ENCODE measurements around the gene ATXN7L3.

ATXN7L3 gene

DNA sequence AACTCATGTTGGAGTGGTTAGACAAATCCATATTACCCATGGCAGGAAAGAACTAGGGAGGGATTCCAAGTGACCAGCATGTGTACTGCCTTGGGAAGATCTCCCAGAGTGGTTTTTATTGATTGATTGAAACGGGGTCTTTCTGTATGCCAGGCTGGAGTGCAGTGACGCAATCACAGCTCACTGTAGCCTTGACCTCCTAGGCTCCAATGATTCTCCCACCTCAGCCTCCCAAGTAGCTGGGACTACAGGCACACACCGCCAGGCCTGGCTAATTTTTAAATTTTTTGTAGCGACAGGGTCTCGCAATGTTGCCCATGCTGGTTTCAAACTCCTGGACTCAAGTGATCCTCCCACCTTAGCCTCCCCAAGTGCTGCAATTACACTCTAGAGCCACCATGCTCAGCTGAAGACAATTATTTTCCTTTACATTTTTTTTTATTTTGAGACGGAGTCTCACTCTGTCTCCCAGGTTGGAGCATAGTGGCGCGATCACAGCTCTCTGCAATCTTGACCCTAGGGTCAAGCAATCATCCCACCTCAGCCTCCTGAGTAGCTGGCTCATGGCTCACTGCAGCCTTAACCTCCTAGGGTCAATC is 15.4 kb downstream of the ATXN7L3 start:
- TF ChIP-seq, protein P1, sequence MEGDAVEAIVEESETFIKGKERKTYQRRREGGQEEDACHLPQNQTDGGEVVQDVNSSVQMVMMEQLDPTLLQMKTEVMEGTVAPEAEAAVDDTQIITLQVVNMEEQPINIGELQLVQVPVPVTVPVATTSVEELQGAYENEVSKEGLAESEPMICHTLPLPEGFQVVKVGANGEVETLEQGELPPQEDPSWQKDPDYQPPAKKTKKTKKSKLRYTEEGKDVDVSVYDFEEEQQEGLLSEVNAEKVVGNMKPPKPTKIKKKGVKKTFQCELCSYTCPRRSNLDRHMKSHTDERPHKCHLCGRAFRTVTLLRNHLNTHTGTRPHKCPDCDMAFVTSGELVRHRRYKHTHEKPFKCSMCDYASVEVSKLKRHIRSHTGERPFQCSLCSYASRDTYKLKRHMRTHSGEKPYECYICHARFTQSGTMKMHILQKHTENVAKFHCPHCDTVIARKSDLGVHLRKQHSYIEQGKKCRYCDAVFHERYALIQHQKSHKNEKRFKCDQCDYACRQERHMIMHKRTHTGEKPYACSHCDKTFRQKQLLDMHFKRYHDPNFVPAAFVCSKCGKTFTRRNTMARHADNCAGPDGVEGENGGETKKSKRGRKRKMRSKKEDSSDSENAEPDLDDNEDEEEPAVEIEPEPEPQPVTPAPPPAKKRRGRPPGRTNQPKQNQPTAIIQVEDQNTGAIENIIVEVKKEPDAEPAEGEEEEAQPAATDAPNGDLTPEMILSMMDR (IDR thresholded peaks at IDR 0.05) = no peak

DNA sequence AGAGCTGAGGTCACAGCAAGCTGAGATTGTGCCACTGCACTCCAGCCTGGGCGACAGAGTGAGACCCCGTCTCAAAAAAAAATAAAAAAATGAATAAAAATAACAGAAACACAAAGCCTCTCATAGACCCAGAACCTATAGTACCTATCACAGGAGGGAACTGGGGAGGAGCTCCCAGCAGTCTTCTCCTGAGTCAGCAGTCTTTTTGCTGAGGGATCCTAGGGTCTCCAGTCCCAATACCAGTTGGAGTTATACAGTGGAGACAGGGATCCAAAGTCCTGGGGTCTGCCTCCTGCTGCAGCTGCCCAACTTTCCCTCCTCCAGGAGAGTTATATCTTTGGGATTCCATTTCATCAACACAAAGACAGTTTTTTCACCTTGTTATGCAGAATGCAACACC is 16.7 kb downstream of the ATXN7L3 start:
- TF ChIP-seq, protein P1 (IDR thresholded peaks at IDR 0.05) = no peak

DNA sequence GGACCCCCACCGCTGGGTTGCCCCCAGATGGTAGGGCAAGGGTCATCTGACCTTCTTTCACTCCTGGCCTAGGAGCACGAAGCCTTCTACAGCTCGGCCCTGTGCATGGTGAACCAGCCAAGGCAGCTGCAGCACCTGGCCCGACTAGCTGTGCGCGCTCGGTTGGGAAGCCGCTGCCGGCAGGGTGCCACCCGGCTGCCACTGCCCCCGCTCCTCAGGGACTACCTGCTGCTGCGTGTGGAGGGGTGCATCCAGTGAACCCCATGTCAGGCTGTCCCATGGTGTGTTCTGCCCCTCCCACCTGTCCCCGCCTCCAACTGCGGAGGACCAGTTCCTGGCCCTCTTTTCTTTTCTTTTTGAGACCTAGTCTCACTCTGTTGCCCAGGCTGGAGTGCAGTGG is 21.6 kb downstream of the ATXN7L3 start:
- TF ChIP-seq, protein P1 (IDR thresholded peaks at IDR 0.05) = no peak

DNA sequence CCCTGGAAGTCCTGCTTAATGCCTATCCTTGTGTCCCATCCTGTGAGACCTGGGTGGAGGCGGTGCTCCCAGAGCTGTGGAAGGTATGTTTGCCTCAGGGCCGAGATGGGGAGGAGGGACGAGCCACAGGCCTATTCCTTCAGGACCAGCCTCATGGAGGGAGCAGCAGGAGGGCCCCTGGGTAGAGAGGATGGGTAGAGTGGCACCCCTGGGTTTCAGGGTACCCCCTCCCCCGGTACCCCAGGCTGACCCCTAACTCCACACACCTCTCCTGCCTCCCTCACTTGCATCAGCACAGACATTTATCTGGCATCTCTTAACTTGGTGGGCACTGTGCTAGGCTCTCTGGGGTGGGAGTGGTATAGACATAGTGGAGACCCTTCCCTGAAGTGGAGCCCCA is 22.0 kb downstream of the ATXN7L3 start:
- TF ChIP-seq, protein P1 (IDR thresholded peaks at IDR 0.05) = no peak

DNA sequence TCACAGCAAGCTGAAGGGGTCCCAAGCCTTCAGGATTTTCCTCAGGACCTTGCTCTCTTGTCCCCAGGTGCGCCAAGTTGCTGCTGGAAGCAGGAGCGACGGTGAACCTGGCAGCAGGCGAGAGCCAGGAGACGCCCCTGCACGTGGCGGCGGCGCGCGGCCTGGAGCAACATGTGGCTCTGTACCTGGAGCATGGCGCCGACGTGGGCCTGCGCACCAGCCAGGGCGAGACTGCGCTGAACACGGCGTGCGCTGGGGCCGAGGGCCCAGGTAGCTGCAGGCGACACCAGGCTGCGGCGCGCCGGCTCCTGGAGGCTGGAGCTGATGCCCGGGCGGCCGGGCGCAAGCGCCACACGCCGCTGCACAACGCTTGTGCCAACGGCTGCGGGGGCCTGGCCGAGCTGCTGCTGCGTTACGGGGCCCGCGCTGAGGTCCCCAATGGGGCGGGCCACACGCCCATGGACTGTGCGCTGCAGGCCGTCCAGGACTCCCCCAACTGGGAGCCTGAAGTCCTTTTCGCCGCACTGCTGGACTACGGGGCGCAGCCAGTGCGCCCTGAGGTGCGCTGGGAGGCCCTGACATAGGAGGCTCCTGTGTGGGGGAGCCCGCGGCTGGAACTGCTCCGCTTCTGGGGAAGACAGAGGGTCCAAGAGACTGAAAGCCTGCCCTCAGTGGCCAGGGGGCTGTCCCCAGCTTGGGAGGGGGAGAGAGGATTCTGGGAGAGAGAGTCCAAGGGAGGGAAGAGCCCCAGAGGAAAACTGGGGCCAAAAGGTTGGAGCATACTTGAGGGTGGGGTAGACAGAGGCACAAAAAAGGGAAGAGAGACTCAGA is 22.8 kb downstream of the ATXN7L3 start:
- TF ChIP-seq, protein P1 (IDR thresholded peaks at IDR 0.05) = no peak

DNA sequence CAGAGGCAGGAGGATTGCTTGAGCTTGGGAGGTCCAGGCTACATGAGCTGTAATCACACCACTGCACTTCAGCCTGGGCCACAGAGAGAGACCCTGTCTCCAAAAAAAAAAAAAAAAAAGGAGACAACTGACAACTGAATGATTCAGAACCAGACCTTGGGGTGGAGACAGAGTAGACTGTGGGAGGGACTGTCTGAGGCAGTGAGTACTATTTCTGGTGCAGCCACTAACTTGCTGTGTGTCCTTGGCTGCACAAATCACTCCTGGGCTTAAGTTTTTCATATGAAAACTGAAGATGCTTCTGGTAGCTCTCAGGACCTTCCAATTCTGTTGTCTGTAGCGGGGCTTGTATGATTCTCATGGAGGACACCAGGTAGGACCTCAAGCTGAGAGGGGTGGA is 23.4 kb downstream of the ATXN7L3 start:
- TF ChIP-seq, protein P1 (IDR thresholded peaks at IDR 0.05) = no peak

DNA sequence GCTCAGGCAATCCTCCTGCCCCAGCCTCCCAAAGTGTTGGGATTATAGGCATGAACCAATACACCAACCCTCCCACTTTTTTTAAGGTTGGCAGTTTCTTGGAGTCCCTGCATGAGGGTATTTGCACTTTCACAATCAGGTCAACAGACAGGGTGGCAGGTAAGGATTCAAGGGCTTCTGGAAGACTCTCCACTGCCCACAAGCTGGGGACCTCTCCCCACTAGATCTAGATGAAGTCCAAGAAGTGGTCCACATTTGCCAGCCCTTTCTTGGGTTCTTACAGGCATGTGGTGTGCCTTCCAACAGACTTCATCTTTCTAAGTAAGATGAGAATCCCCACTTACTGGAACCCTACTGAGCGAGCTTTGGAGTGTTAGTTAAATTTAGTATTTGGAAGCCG is 25.3 kb downstream of the ATXN7L3 start:
- TF ChIP-seq, protein P1 (IDR thresholded peaks at IDR 0.05) = no peak

All from LNCAP (cell line).